GF-D8 (cell line): Measurements from ENCODE around the gene PHLPP1.

Experiments
- DNase-seq: peaks from one replicate; lab custom pipeline; 2025; lab: John Stamatoyannopoulos, UW

Gene PHLPP1

DNA sequence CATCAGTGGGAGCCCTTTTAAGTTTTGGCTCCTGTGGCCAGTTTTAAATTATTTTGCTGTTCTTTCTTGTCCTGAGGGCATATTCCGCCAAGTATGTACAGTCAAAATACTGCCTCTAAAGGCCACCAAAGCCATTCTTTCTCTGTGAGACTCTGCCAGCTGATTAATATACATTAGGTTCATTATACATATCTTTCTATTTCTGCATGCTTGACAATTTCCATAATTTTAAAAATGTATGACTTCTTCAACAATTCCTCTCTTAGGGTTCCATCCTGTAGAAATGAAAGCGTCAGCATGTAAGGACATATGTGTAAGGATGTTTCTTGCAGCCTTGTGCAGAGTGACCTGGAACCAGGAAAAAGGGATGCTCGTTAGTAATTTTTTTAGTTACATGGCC, 291.9 kb downstream of the PHLPP1 start:
- DNase-seq = no peak

DNA sequence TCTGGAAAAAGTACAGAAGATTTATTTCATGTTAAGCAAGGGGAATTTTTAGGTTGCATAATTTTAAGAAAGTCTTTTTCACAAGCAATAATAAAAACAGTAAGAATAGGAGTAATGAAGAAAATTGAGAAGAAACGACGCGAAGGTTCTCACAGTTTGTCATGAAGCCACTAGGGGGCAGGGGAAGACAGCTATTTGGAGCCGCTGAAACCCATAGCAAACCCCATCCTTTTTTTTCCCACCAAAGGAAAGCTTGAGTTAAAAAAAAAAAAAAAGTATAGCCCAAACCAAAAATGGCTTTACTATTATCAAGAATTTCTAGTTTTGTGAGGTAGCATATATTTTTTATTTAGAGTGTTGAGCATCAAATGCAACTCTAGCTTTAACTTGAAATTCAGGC, 300.9 kb downstream of the PHLPP1 start:
- DNase-seq = peak; percentile 63

DNA sequence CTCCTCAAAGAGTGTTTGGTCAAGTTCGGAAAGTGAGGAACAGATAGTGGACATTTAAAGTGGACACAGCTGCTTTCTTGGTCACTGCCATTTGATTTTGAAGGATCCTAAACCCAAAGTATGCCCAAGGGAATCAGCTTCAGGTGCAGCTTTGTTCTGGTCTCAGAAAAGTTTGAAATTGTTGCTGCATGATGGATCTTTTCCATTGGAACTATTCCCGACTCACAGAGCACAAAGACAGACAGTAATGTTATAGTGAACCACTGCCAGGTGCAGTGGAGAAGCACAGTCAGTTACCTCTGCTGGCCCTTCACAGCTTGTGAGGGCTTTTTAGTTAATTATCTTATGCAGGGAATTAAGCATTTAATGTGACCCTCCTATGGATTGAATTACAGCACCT, 301.7 kb downstream of the PHLPP1 start:
- DNase-seq = no peak

DNA sequence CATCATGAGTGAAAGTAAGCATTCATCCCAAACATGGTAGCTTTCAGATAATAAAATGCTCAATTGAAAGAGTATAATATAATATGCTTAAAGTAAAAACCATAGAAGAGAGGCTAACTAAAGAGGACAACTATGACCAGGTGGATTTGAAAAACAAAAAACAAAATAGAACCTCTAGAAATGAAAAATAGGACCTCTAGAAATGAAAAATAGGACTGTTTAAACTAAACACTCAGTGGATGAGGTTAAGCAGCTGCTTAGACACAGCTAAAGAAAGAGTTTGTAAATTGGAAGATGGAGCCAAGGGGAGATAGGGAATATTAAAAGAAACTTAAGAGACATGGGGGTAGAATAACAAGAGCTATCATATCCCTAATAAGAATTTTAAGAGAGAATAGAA, 302.6 kb downstream of the PHLPP1 start:
- DNase-seq = no peak

DNA sequence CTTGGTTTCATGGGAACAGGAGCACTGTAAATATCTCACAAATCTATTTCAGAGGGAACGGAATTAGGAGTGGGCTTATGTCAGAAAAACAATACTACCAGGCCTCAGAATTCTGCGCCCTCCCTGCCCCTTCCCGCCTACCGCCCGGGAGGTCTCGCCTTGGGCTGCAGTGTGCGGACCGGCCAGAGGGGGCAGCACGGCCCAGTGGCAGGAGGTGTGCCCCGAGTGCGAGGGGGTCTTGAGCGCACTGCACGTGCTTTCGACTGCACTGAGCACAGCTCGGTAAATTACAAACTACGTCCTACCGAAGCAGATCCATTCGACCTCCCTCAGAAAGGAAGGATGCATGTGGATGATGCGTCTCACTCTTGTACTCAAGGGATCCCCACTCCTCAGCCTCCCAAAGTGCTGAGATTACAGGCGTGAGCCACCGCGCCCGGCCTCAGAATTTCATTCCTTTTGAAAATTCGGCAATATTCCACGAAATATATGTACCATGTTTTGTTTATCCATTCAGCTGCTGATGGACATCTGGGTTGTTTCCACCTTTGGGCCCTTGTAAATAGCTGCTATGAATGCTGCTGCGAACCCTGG, 307.2 kb downstream of the PHLPP1 start:
- no peak for DNase-seq

DNA sequence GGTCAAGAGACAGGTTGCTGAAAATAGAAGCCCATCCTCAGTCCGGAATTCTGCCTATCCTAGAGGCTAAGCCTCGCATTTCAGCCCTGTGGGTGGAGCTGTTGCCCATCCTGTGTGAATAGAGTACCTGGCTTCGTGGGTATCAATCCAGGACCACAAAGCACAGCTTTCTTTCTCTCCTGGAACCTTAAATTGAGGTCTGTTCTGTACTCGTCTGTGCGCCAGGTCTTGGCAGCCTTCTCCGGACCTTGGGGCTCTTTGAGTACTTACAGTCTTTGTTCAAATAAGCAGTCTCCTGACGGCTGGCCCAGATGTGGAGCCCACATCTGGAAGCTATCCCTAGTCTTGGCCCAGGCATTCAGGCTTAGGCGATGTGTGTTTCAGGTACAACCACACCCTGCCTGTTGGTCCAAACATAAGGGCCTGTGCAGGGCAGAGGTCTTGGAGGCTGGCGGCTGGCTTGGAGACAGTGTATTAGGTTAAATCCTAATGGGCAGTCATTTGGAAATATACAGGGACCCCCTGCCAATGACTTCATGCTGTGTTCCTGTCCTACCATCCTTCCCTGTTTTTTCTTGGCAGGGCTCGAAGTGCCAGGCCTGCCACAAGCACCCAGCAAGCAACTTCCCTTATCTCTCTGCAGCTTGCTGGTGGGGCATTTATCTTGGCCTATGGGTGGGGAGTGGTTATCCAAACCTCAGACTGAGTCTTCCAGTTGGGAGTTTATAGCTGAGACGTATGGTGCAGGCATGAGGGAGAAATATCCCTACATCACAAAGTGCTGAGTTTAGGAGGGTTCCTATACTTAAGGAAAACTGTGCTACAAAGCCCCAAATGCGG, 310.1 kb downstream of the PHLPP1 start:
- DNase-seq = no peak

DNA sequence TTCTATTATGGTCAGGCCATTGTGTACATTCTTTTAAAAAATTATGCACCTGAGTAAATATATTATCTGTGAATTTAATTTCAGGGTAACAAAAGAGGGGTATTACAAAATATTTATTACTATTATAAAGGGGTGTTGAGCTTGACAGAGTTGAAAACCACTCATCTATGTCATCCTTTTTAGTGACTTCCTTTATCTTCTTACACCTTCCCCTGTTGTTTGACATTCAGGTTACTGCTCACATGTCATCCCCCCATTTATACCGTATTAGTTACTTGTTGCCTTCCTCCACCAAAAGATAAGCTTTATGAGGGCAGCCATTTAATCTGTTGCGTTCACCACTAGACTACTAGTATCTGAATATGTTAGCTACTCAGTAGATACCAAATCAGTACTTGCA, 313.0 kb downstream of the PHLPP1 start:
- no peak for DNase-seq
